Testis (tissue), 2 donors: Measurements from ENCODE around the gene GOSR1.

ENCODE experiments used
- POLR2A ChIP-seq: fragments of 450-650 bp; IDR thresholded peaks from one replicate; pipeline ENCODE4 v1.6.1; 2017; ENCODE audit warnings: antibody characterized with exemption, mild to moderate bottlenecking, moderate library complexity
- TF ChIP-seq, protein P1 (sequence below), 3 experiments: fragments of 450-650 bp in 2 of 3; fragments of 200-600 bp in 1 of 3; sonication (generic) in 1 of 3; IDR thresholded peaks; one replicate each; pipeline ENCODE4 v1.5.1; 2016 to 2019; ENCODE audit warnings: antibody characterized with exemption in 3 of 3, mild to moderate bottlenecking in 2 of 3, moderate library complexity in 1 of 3

- no peak for TF ChIP-seq POLR2A
- TF ChIP-seq, protein P1, sequence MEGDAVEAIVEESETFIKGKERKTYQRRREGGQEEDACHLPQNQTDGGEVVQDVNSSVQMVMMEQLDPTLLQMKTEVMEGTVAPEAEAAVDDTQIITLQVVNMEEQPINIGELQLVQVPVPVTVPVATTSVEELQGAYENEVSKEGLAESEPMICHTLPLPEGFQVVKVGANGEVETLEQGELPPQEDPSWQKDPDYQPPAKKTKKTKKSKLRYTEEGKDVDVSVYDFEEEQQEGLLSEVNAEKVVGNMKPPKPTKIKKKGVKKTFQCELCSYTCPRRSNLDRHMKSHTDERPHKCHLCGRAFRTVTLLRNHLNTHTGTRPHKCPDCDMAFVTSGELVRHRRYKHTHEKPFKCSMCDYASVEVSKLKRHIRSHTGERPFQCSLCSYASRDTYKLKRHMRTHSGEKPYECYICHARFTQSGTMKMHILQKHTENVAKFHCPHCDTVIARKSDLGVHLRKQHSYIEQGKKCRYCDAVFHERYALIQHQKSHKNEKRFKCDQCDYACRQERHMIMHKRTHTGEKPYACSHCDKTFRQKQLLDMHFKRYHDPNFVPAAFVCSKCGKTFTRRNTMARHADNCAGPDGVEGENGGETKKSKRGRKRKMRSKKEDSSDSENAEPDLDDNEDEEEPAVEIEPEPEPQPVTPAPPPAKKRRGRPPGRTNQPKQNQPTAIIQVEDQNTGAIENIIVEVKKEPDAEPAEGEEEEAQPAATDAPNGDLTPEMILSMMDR (IDR thresholded peaks at IDR 0.05): no peak
Measured at GRCh38 chr17:30495586-30495985, 18.4 kb downstream of the GOSR1 start.
